Measurements from ENCODE around the gene AKT3.
"Not testable (repeated sequence)": the region's sequence is repeated elsewhere in the genome, so short reads cannot be mapped to it uniquely, and the experiment has no call there.

The AKT3 gene

DNA sequence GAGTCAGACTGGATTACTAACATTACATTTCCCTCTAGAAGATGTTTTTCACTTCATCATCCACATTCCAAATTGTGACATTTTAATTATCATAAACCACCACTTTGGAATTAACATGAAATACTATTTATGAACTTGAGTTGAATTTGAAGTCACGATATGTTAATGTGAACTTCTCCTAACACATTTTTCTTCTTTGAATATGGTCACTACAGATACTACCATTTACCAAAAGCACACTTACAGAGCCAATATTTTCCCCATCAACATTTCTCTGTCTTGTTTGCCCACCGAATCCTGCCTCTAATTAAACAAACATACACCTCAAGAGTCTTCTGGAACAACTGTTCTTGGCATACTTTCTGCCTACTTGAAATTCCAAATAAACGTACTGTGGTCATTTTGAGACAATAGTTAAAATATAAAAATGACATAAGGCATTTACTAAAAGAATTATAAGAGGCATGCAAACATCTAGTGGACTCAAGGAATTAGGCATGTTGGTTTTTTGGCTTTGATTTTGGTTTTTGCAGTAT, 177.4 kb downstream of the AKT3 start:
- DNase-seq, result no peak

DNA sequence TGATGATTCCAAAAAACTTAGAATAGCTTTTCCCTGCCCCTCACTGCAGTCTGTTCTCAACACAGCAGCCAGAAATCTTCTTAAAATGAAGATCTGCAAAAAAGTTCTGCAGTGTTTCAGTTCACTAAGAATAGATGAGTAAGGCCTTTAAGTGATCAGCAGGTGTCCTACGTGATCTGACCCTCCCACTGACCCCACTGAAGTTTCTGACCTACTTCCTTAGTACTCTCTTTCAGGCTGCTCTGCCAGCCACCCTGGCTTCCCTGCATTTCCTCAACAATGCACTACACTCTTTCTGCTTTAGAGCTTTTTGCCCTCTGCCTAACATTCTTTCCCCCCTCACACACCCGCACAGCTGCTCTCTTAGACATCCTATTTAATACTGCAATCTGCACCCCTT, 182.5 kb downstream of the AKT3 start:
- DNase-seq, result no peak

GRCh38 chr1:243667133-243667532, 182.9 kb downstream of the AKT3 start:
- DNase-seq, result no peak

DNA sequence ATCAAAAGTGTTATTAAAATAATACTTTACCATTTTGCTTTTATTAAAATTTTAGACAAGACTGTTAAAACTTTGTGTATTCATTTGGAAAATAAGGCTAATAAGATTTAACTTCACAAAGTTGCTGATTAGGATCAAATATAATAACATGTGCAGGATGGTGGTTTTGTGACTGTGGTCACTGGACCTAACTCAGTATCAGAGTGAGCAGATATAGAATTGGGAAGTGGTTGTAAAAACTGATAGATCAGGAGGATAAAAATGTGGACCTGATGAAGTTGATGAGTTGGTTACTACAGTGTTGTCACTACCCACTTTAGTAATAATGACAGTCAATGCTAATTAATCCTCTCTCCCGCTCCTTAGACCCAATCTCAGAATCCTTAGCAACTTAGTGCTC, 186.4 kb downstream of the AKT3 start:
- DNase-seq, result no peak

DNA sequence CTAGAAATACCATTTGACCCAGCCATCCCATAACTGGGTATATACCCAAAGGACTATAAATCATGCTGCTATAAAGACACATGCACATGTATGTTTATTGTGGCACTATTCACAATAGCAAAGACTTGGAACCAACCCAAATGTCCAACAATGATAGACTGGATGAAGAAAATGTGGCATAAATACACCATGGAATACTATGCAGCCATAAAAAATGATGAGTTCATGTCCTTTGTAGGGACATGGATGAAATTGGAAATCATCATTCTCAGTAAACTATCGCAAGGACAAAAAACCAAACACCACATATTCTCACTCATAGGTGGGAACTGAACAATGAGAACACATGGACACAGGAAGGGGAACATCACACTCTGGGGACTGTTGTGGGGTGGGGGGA, 187.9 kb downstream of the AKT3 start:
- DNase-seq, result not testable (repeated sequence)

- DNase-seq, result no peak
These were observed 191.4 kb downstream of the AKT3 start for GRCh38 chr1:243658594-243659105.

DNA sequence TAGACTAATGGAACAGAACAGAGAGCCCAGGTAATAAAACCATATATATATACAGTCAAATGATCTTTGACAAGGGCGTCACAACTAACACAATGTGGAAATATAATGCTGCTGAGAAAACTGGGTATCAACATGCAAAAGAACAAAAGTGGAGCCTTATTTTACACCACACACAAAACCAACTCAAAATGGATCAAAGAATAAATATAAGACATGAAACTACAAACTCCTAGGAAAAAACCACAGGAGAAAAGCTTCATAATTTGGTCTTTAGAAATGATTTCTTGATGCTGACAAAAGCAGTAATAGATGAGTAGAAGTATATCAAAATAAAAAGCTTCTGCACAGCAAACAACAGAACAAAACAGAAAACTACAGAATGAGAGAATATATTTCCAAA, 192.2 kb downstream of the AKT3 start:
- no peak for DNase-seq

- DNase-seq, result not testable (repeated sequence)
These were observed 200.5 kb downstream of the AKT3 start for GRCh38 chr1:243649530-243649929.

- DNase-seq, result no peak
These were observed 203.2 kb downstream of the AKT3 start for GRCh38 chr1:243646841-243647240.

DNA sequence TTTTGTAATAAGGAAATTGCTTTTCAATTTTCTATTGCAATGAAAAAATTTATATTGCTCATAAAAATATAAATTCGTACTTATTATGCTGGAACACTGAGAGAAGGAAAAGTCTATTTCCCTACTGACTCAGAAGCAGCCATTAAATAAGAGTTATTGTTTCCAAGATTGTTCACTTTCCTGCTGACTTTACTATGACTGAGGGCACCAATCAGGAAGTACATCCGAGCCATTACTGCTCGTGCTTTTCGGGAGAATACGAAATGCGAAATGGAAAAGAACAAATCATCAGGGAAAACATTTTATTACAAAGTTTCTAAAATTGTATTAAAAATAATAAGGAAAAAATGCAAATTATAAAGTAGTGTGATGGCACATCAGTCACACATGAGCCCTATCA, 204.8 kb downstream of the AKT3 start:
- no peak for DNase-seq

DNA sequence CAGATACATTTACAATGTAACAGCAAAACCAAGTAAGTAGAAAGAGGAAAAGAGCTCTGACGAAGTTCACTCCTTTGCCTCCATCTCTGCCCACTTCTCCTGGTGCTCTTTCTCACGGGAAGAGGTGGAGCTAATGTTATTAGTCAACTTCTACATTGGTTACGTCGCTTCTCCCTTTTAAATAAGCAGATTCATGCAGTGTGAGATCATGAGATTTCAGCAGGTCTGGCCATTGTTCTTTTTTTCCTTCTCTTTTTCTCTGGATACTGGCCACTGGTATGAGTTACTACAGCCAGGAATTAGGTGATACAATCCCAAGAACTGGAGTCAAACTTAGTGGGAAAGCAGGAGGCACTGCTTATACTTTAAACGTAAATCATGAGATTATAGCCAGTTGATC, 207.1 kb downstream of the AKT3 start:
- no peak for DNase-seq

DNA sequence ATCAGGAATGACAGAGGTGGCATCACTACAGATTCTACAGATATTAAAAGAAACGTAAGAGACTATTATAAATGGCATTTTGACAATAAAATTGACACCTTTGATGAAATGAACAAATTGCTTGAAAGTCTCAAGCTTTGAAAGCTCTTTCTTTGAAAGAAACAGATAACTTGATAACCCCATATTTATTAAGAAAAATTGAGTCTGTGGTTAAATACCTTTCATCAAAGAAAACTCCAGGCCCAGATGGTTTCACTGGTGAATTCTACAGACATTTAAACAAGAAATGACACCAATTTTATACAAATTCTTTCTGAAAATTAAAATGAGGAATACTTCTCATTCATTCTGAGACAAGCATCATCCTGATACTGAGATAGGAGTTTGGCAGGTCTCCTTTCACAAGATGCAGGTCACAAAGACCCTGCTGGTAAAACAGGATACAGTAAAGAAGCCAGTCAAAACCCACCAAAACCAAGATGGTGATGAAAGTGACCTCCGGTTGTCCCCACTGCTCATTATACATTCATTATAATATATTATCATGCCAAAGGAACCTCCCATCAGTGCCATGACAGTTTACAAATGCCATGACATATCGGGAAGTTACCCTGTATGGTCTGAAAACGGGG, 210.9 kb downstream of the AKT3 start:
- no peak for DNase-seq

DNA sequence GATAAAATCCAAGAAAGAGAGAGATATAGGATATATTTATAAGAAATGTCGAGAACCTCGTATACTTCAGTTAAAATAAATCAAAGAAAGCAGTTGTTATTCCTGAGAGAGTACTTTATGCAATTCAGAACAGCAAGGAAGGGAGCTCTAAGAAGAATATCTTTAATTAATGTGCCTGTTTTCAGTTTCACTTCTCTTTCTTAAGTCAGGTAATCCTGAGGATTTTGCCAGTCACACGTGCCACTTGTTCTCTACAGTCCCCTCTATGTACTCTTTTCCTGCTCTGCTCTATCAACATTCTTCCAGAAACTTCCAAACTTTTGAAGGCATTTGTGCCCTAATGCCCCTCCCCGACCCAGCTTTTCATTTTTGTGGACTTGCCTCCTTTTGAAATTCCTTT, 211.9 kb downstream of the AKT3 start:
- DNase-seq, result no peak

DNA sequence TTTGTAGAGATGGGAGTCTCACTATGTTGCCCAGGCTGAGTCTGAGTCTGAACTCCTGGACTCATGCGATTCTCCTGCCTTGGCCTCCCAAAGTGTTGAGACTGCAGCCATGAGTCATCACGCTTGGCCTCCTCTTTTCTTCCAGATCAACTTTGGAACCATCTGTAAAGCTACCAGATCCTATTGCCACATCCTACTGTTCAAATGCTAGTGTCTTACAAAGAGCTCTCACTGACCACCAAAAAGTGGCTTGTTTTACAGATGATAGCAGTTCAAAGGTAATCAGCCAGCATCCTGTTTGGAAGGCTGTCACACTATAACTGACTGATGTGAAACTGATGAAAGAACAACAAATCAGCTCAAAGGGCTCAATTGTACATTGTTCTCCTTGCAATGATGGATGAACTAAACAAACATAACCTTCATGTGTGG, 221.6 kb downstream of the AKT3 start:
- DNase-seq, result no peak

DNA sequence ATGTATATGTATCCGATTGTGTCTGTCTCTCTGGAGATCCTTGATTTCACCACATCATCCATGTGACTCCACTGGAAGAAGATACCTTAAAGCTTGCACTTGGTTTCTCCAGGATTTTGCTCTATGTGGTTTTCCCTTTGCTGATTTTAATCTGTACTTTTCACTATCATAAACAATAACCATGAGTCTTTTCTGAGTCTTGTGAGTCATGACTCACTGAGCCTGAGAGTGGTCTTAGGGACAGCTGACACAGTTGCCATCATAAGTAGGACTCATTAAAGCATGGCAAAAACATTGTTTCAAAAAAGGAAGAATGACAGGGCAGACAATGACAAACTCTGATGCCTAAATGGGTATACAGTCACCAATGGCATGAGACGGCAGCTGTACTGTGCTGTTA, 226.2 kb downstream of the AKT3 start:
- DNase-seq, result no peak

DNA sequence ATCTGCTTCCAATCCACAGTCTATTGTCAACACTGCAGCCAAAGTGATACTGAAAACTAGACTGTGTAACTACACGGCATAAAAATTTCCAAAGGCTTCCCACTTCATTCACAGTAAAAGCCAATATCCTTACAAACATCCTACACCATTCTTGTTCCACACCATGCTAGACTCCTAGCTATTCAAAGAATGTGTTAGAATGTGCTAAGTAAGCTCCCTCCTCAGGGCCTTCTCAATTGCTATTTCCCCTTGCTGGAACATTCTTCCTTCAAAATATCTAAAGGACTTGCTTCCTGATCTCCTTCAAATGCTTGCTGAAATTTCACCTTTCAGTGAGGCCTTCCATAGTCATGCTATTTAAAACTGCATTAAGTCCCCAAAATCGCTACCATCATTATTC, 228.1 kb downstream of the AKT3 start:
- DNase-seq, result no peak

GRCh38 chr1:243620096-243620495, 229.9 kb downstream of the AKT3 start:
- no peak for DNase-seq

DNA sequence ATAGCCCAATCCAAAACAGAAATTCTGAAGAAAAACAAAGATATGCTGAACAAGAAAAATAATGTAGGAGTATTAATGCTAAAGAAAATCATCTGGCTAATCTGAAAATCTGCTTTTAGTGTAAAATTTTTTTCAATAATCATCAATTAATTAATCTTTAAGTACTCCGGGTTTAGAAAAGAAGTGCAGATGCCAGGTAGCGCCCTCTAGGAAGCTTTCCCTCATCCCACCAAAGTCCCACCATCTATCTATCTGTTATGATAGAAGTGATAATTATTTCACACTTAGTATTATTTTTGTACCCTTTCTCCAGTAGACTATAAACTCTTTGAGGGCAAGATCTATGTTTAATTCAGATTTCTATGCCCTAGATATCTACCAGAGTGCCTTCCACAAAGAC, 240.3 kb downstream of the AKT3 start:
- no peak for DNase-seq

DNA sequence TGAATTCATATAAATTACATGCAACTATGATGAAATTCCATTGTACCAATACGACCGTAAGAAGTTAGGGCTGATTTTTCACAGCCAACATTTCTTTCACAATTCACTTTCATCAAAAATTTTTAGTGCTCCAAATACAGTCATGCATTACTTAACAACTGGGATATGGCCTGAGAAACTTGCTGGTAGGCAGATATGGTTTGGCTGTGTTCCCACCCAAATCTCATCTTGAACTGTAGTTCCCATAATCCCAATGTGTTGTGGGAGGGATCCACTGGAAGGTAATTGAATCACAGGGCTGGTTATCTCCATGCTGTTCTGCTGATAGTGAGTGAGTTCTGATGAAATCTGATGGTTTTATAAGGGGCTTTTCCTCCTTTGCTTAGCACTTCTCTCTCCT, 244.4 kb downstream of the AKT3 start:
- DNase-seq, result no peak

- no peak for DNase-seq
These were observed 248.3 kb downstream of the AKT3 start for GRCh38 chr1:243601720-243602119.

DNA sequence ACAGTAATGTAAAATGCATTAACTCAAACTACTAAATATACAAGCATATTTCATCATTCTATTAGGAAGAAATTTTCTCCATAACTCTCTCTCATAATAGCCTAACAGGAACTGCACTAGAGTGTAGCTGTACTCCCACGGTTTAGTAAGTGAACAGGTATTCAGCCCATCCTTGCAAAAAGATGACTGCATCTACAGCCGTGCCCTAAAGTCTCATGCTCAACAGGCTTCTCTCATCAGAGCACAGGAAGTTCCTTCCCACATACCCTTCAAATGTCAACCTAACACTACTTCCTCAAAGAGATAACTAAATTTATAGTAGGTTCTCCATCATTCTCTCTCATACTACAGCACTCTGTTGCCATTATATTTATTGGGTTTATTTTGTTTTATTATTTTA, 251.6 kb downstream of the AKT3 start:
- DNase-seq, result peak; percentile 15

DNA sequence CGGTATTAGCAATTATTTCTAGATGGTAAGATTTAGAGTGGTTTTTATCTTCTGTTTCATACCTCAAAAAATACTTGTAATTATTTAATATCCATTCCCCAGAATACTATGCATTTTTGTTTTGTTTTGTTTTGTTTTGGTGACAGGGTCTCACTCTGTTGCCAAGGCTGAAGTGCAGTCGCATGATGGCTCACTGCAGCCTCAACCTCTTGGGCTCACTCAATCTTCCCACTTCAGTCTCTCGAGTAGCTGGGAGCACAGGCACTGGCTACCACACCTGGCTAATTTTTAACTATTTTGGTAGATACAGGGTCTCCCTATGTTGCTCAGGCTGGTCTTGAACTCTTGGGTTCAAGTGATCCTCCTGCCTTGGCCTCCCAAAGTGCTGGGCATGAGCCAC, 252.7 kb downstream of the AKT3 start:
- DNase-seq, result no peak

GRCh38 chr1:243596431-243597062, 253.5 kb downstream of the AKT3 start:
- no peak for DNase-seq

- no peak for DNase-seq
These were observed 254.4 kb downstream of the AKT3 start for GRCh38 chr1:243595527-243596210.

All from activated gamma-delta T cell treated with Interleukin-2 at 50 U/mL for 16 hours (primary cell).